PC-3 (cell line): Measurements from ENCODE around the gene KAZN. TPM values are rescaled to one million over a fixed set of nuclear protein-coding genes. Genes with fewer than 3 reads are reported as not detected.

Experiments
- ATAC-seq: fragments of 200-7000 bp; cut with Tn5 transposase; 2 replicates; pipeline ENCODE4 v1.9.1; 2020; ENCODE audit warnings: mild to moderate bottlenecking, moderate library complexity
- BruUV-seq: library from RNA; stranded (reverse); fragments of 400-500 nt; replicated peaks from 2 replicates; lab custom pipeline; 2021; lab: Mats Ljungman, UMichigan
- CTCF ChIA-PET: fragments of 300-600 bp; sonication (Branson Sonifier 250); formaldehyde crosslinking; loops from one replicate; lab custom pipeline; 2022; ENCODE audit warnings: antibody characterized with exemption; lab: Charles Lee
- POLR2A ChIA-PET: fragments of 300-600 bp; sonication (Branson Sonifier 250); formaldehyde crosslinking; loops from one replicate; lab custom pipeline; 2022; ENCODE audit warnings: antibody characterized with exemption; ENCODE audit not compliant: unreplicated experiment; lab: Charles Lee
- DNase-seq: peaks from one replicate; pipeline ENCODE4 v3.0.0-alpha.2; 2015
- H2AFZ ChIP-seq: fragments of 300-600 bp; sonication (generic); 2 replicates; pipeline ENCODE4 v1.6.0; 2016; ENCODE audit warnings: antibody characterized with exemption, low read length
- H3F3A ChIP-seq: fragments of 300-600 bp; sonication (generic); one replicate; pipeline ENCODE4 v1.6.0; 2017; ENCODE audit warnings: antibody characterized with exemption, low read length, control low read depth, mild to moderate bottlenecking; ENCODE audit not compliant: unreplicated experiment
- H3K27ac ChIP-seq: fragments of 300-600 bp; sonication (generic); 2 replicates; pipeline ENCODE4 v1.5.1; 2016; ENCODE audit warnings: mild to moderate bottlenecking, low read length
- H3K27me3 ChIP-seq: fragments of 300-600 bp; sonication (generic); 2 replicates; pipeline ENCODE4 v1.6.1; 2016; ENCODE audit warnings: low read length, mixed read lengths
- H3K36me3 ChIP-seq: fragments of 300-600 bp; sonication (generic); 2 replicates; pipeline ENCODE4 v1.6.1; 2016; ENCODE audit warnings: low read depth, mixed run types, low read length, mixed read lengths
- H3K4me1 ChIP-seq: fragments of 300-600 bp; sonication (generic); 2 replicates; pipeline ENCODE4 v1.5.1; 2016; ENCODE audit warnings: low read length; ENCODE audit not compliant: insufficient read depth
- H3K4me2 ChIP-seq: fragments of 300-600 bp; sonication (generic); 2 replicates; pipeline ENCODE4 v1.6.0; 2016; ENCODE audit warnings: low read length
- H3K4me3 ChIP-seq: fragments of 300-600 bp; sonication (generic); 2 replicates; pipeline ENCODE4 v1.5.1; 2016; ENCODE audit warnings: mild to moderate bottlenecking, low read length, mixed read lengths
- H3K79me2 ChIP-seq: fragments of 300-600 bp; sonication (generic); 2 replicates; pipeline ENCODE4 v1.6.1; 2017; ENCODE audit warnings: low read length, mixed read lengths
- H3K9ac ChIP-seq: fragments of 300-600 bp; sonication (generic); 2 replicates; pipeline ENCODE4 v1.6.0; 2016; ENCODE audit warnings: mild to moderate bottlenecking, low read length
- H3K9me2 ChIP-seq: fragments of 300-600 bp; sonication (generic); replicated peaks from 2 replicates; pipeline ENCODE4 v1.6.1; 2016; ENCODE audit warnings: mixed run types, low read length, mixed read lengths
- H3K9me3 ChIP-seq: fragments of 300-600 bp; sonication (generic); 2 replicates; pipeline ENCODE4 v1.6.1; 2016; ENCODE audit warnings: low read length, mixed read lengths
- H4K20me1 ChIP-seq: fragments of 300-600 bp; sonication (generic); 2 replicates; pipeline ENCODE4 v1.6.1; 2016; ENCODE audit warnings: low read length, mixed read lengths
- CTCF ChIP-seq: fragments of 300-600 bp; sonication (generic); conservative IDR thresholded peaks from 2 replicates; pipeline ENCODE4 v1.5.1; 2017; ENCODE audit warnings: antibody characterized with exemption, low read depth, mild to moderate bottlenecking, low read length
- EZH2 ChIP-seq: fragments of 300-600 bp; sonication (generic); IDR thresholded peaks from one replicate; pipeline ENCODE4 v1.6.1; 2017; ENCODE audit warnings: antibody characterized with exemption, mild to moderate bottlenecking, low read length; ENCODE audit not compliant: unreplicated experiment
- EZH2phosphoT487 ChIP-seq: fragments of 300-600 bp; sonication (generic); IDR thresholded peaks from 2 replicates; pipeline ENCODE4 v1.6.1; 2018; ENCODE audit warnings: mild to moderate bottlenecking, antibody characterized with exemption, low read length, borderline replicate concordance
- intact Hi-C: fragments of 100-400 bp; cut with micrococcal nuclease; formaldehyde crosslinking; loops from 2 replicates; pipeline ENCODE4 v1.9.0; 2023
- total RNA-seq: library from RNA; depleted of rRNA; stranded (reverse); fragments of >200 nt; gene quantifications from 2 replicates; pipeline ENCODE4 v1.2.3, GENCODE V29; 2014

KAZN gene
- total RNA-seq, 1 experiment from 2014 or later, result 2.0 TPM

DNA sequence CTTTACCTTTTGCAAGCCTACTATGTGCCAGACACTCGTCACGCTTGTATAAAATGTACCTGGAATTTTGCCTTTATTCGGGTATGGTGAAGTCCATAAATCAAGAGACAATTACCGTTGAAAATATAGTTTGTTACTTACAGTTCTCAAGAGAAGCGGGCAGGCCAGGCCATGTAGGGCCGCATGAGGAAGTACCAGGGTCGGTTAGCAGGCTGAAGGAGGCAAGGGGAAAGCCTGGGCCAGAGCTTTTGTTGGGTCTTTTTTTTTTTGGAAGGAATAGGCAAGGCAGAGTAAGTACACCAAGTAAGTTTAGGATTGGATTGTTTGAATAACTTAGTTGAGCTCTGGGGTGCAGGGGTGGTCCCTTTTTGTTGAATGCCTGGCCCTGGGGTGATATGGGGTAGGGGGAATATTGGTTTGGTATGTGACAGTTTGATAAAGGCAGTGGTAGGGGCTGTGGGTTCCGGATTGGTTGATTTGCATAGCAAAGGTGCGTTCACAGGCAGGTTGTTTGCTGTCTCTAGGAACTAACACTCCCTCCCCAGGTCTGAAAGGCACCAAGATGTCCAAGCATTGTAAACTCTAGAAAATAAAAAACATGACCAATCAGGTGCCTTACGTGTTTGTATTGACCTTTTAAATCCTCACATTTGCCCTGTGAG is 80.7 kb downstream of the KAZN start:
- TF ChIP-seq EZH2phosphoT487, result no peak
- TF ChIP-seq EZH2, result no peak
- no peak for TF ChIP-seq CTCF
- no peaks in the 10 kb centered on the region for H3K36me3 ChIP-seq
- 0 out of 2 replicates have a peak, but pooled peaks cover 7% of the 10 kb centered on the region for H3K9me3 ChIP-seq
- H3K4me3 ChIP-seq, result no peak overlapping the region
- H3K27ac ChIP-seq, result no peak overlapping the region
- ChIA-PET CTCF (no interaction called here), POLR2A (no interaction called here)
- no peaks in the 10 kb centered on the region for H3K27me3 ChIP-seq
- H3F3A ChIP-seq, result no peaks in the 10 kb centered on the region
- H3K9me2 ChIP-seq, result no peaks in the 10 kb centered on the region
- no peaks in the 10 kb centered on the region for H3K79me2 ChIP-seq
- no peak overlapping the region for H3K4me2 ChIP-seq
- no TSS peak for BruUV-seq
- H3K9ac ChIP-seq, result no peak overlapping the region
- intact Hi-C loops, result no loop called here
- H2AFZ ChIP-seq, result no peak overlapping the region
- H3K4me1 ChIP-seq, result no peaks in the 10 kb centered on the region; the same call in 1 of the 2 replicates
- ATAC-seq (no peak), DNase-seq (no peak)
- H4K20me1 ChIP-seq, result no peaks in the 10 kb centered on the region

- Histone ChIP-seq H3K27me3 (no peaks in the 10 kb centered on the region), H4K20me1 (no peaks in the 10 kb centered on the region), H3K27ac (peak overlapping the region; percentile 25; the same call in 1 of the 2 replicates), H3K9me2 (no peaks in the 10 kb centered on the region), H3K9ac (no peak overlapping the region), H3K9me3 (0 out of 2 replicates have a peak, but pooled peaks cover 12% of the 10 kb centered on the region), H3K4me3 (no peak overlapping the region), H2AFZ (no peak overlapping the region), H3K4me2 (no peak overlapping the region), H3K4me1 (no peaks in the 10 kb centered on the region; the same call in 1 of the 2 replicates), H3K36me3 (no peaks in the 10 kb centered on the region), H3K79me2 (no peaks in the 10 kb centered on the region), H3F3A (no peaks in the 10 kb centered on the region)
- no peak for TF ChIP-seq EZH2phosphoT487
- no peak for TF ChIP-seq CTCF
- TF ChIP-seq EZH2, result no peak
- ChIA-PET CTCF (no interaction called here), POLR2A (interaction anchor here (0.5 kb wide), 1 partner anchor 519 kb away, joined by 3 read pairs; no protein-coding TSS in a partner anchor)
- peak; percentile 75 for DNase-seq
- intact Hi-C loops, result no loop called here
- ATAC-seq, result peak; percentile 67
- no TSS peak for BruUV-seq
Measured at GRCh38 chr1:14681182-14681581, 82.7 kb downstream of the KAZN start.
